Activated T-cell treated with anti-CD3 and anti-CD28 coated beads for 24 hours (primary cell): ENCODE measurements around the gene EMP3.
A peak's percentile ranks its signal among the peaks of the same experiment; 100 is the strongest.
"Not testable (repeated sequence)": the region's sequence is repeated elsewhere in the genome, so short reads cannot be mapped to it uniquely, and the experiment has no call there.

Experiments used
- DNase-seq: peaks from one replicate; pipeline ENCODE4 v3.0.0-alpha.2; 2020; ENCODE audit warnings: low read depth

The EMP3 gene, protein sequence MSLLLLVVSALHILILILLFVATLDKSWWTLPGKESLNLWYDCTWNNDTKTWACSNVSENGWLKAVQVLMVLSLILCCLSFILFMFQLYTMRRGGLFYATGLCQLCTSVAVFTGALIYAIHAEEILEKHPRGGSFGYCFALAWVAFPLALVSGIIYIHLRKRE

GRCh38 chr19:48325265-48325910, at the start of gene EMP3:
TSS of gene EMP3 (plus strand) at chr19:48325552. CDS start at chr19:48326845, 1,293 bp downstream.
- DNase-seq = peak; percentile 81

DNA sequence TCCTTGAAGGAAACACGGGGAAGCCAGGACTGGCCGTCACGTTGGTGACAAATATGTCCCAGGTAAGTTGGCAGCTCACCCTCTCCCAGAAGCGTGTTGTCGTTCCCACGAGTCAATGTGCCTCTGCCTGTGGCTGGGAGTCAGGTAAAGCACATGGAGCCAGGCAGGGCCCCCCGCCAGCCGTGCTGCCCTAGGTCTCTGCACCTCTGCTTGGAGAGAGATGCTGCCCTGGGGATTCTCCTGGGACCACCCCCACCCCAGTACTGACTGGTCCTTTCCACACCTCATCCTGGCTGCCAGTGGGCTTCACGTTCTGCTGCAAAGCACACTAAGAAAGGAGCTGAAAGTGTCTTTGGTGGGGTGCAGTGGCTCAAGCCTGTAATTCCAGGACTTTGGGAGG, 45.6 kb upstream of the EMP3 start:
- DNase-seq = no peak

DNA sequence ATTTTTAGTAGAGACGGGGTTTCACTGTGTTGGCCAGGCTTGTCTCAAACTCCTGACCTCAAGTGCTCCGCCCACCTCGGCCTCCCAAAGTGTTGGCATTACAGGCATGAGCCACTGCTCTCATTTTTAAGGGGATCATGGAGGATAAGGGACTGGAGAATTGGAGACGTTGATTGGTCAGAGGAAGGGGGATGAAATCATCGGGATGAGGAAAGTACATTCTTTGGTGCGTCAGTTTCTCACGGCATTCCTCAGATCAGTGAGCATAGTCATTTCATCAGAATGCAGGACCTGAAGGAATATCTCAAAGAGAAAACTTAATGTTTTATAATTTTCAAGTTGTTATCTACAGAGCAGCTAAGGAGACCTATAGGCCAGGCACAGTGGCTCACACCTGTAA, 41.4 kb upstream of the EMP3 start:
- DNase-seq = no peak

GRCh38 chr19:48284896-48285295, 40.5 kb upstream of the EMP3 start:
- DNase-seq = no peak

DNA sequence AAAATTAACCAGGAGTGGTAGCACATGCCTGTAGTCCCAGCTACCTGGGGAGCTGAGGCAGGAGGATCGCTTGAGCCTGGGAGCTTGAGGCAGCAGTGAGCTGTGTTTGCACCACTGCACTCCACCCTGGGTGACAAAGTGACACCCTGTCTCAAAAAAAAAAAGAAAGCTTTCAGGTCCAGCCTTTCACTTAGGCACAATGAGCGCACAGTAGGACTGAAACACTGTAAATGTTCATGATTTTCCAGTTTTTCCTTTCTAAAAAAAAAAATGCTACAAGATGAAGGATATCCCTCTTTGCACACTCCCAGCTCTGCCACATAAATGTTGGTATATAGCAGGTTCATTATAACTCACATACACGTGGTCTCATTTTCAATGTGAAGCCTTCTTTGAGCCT, 37.6 kb upstream of the EMP3 start:
- DNase-seq = no peak

DNA sequence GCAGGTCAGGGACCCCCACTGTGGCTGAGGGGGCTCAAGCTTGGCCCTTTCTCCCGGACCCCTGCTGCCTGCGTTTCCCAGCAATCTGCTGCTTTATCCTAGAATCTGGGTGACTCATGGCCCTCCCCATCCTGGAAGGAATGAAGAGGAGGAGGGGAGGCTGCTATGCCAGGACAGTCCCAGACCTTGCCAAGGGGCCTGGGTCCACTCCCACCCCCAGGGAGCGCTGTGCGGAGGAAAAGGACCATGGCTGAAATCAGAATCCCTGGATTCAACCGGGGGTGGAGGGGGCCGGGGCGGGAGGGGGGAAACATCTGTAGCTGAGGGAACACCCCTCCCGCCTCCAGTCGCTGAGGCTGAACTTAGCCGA, 35.0 kb upstream of the EMP3 start:
- DNase-seq = no peak

GRCh38 chr19:48290771-48291488, 34.4 kb upstream of the EMP3 start:
- DNase-seq = peak; percentile 42

DNA sequence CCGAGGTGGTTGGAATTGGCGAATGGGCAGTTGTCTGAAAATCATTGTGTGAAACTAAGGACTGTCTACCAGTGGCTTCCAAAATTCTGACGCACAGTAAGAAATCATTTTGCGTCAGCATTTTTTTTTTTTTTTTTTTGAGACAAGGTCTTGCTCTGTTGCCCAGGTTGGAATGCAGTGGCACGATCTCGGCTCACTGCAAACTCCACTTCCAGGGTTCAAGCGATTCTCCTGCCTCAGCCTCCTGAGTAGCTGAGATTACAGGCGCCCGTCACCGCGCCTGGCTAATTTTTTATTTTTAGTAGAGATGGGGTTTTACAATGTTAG, 33.9 kb upstream of the EMP3 start:
- DNase-seq = not testable (repeated sequence)

- no peak for DNase-seq
Measured at GRCh38 chr19:48292798-48293197, 32.6 kb upstream of the EMP3 start.

DNA sequence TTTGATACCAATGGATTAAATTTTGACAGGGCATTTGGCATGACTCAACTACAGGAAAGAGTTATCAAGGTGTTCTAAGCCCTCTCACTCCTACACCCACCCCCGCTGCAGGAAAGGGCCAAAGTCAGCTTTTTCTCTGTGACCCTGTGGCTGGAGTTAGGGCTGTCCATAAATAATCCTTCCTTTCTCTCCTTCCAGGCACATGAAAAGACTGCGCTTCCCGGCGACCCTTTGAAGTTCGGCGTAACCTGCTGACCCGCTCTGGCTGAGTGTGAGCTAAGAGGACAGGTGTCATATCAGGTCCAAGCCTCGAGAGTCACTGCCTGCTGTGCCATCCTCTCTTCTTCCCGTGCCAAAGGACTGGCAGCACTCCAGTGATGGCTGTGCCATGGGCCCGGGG, 29.9 kb upstream of the EMP3 start:
- DNase-seq = no peak

GRCh38 chr19:48296963-48297734, 28.2 kb upstream of the EMP3 start:
- no peak for DNase-seq

- DNase-seq = no peak
Measured at GRCh38 chr19:48297975-48298374, 27.4 kb upstream of the EMP3 start.

- no peak for DNase-seq
Measured at GRCh38 chr19:48301886-48302599, 23.3 kb upstream of the EMP3 start.

DNA sequence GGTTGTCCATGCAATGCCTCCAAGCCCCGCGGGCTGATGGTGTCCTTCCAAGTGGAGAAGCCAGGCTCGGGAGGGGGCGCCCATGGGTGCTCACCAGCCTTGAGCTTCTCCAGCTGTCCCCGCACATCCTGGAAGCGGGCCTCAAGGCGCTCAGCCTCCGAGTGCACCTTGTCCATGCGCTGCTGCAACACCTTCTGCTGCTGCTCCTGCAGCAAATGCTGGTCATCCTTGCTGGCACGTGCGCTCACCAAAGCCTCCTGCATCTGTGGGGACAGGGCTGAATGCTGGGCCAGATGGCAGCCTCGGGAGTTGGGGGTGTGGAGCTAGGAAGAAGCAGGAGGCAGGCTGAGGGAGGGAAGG, 22.8 kb upstream of the EMP3 start:
- no peak for DNase-seq

DNA sequence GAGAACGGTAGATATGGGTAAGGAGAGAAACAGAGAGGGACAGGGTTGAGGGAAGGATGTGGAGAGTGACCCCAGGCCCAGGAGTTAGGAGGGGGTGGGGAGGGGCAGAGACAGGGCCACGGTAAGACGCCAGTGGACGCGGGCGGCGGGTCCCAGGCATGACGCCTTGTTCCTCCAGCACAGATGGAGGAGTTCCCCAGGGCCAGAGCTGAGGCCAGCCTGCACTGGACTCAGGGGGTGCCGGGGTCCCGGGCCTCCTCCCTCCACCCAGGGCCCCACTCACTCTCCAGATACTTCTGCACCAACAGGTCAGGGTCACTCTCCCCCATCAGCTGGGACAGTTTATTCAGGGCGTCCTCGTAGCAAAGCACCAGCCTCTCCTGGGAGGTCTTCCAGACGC, 22.0 kb upstream of the EMP3 start:
- no peak for DNase-seq

- DNase-seq = no peak
Measured at GRCh38 chr19:48303866-48304265, 21.5 kb upstream of the EMP3 start.

- DNase-seq = no peak
Measured at GRCh38 chr19:48308631-48309586, 16.4 kb upstream of the EMP3 start.

- DNase-seq = not testable (repeated sequence)
Measured at GRCh38 chr19:48309731-48310130, 15.6 kb upstream of the EMP3 start.

GRCh38 chr19:48310227-48310626, 15.1 kb upstream of the EMP3 start:
- no peak for DNase-seq

- no peak for DNase-seq
Measured at GRCh38 chr19:48311384-48311783, 14.0 kb upstream of the EMP3 start.

- no peak for DNase-seq
Measured at GRCh38 chr19:48315712-48316111, 9.6 kb upstream of the EMP3 start.

DNA sequence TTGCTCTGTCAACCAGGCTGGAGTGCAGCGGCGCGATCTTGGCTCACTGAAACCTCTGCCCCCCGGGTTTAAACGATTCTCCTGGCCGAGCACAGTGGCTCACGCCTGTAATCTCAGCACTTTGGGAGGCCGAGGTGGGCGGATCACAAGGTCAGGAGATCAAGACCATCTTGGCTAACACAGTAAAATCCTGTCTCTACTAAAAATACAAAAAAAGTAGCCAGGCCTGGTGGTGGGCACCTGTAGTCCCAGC, 7.7 kb upstream of the EMP3 start:
- not testable (repeated sequence) for DNase-seq
